Sciatic nerve (tissue), 2 donors: ENCODE data around the gene SMARCE1. TPM values are rescaled to one million over a fixed set of nuclear protein-coding genes. Genes with fewer than 3 reads are reported as not detected.

ENCODE experiments used
- ATAC-seq: fragments of 200-7000 bp; cut with Tn5 transposase; one replicate; pipeline ENCODE4 v1.9.1; 2020; ENCODE audit warnings: mild to moderate bottlenecking, moderate library complexity
- DNase-seq: peaks from one replicate; pipeline ENCODE4 v3.0.0-alpha.2; 2020; ENCODE audit warnings: low spot score
- intact Hi-C: fragments of 100-400 bp; cut with DNase I; formaldehyde crosslinking; loops from one replicate; pipeline ENCODE4 v1.14.2; 2022
- total RNA-seq: library from RNA; stranded (reverse); fragmentation: NEBNext Ultra II Directional; extraction: Animal tissue kit (Norgen Biotek cat#: 25700); gene quantifications from one replicate; pipeline ENCODE4 v1.2.1, GENCODE V29; 2021
- donor health status: DM: no; HTN: no; CAD: no.
- donor health status: DM: no; HTN: no; CAD: no.

The SMARCE1 gene
- total RNA-seq, 1 donor from 2014 or later, result 115 TPM

- peak; percentile 56 for ATAC-seq
- intact Hi-C loops, result loop anchor here (10.0 kb wide), 1 partner anchor 180 kb away; the partner anchor contains the start of gene KRT28
- DNase-seq, result no peak
Observed at GRCh38 chr17:40615068-40615840, 32.4 kb downstream of the SMARCE1 start.

GRCh38 chr17:40614431-40615067, 33.1 kb downstream of the SMARCE1 start:
- DNase-seq, result no peak
- no peak for ATAC-seq
- intact Hi-C loops, result loop anchor here (10.0 kb wide), 1 partner anchor 180 kb away; the partner anchor contains the start of gene KRT28

- ATAC-seq, result no peak
- no peak for DNase-seq
- intact Hi-C loops, result loop anchor here (10.0 kb wide), 1 partner anchor 181 kb away; the partner anchor contains the start of gene KRT28
Observed at GRCh38 chr17:40613467-40614154, 34.0 kb downstream of the SMARCE1 start.

- intact Hi-C loops, result loop anchor here (10.0 kb wide), 1 partner anchor 182 kb away; the partner anchor contains the start of gene KRT28
- ATAC-seq, result no peak
- DNase-seq, result no peak
Observed at GRCh38 chr17:40612599-40613244, 34.9 kb downstream of the SMARCE1 start.

GRCh38 chr17:40611840-40612474, 35.7 kb downstream of the SMARCE1 start:
- no peak for ATAC-seq
- DNase-seq, result no peak
- intact Hi-C loops, result loop anchor here (10.0 kb wide), 1 partner anchor 183 kb away; the partner anchor contains the start of gene KRT28

GRCh38 chr17:40610359-40610758, 37.3 kb downstream of the SMARCE1 start:
- intact Hi-C loops, result loop anchor here (10.0 kb wide), 1 partner anchor 184 kb away; the partner anchor contains the start of gene KRT28
- no peak for ATAC-seq
- DNase-seq, result no peak

- intact Hi-C loops, result no loop called here
- DNase-seq, result no peak
- no peak for ATAC-seq
Observed at GRCh38 chr17:40608061-40608581, 39.5 kb downstream of the SMARCE1 start.

GRCh38 chr17:40607641-40608040, 40.0 kb downstream of the SMARCE1 start:
- DNase-seq (no peak), ATAC-seq (no peak)
- intact Hi-C loops, result no loop called here

GRCh38 chr17:40606548-40607353, 40.9 kb downstream of the SMARCE1 start:
- DNase-seq (no peak), ATAC-seq (peak; percentile 18)

GRCh38 chr17:40605306-40605705, 42.3 kb downstream of the SMARCE1 start:
- DNase-seq, result no peak
- intact Hi-C loops, result no loop called here
- ATAC-seq, result no peak

More at GRCh38 chr17:40606548-40607353, 40.9 kb downstream of the SMARCE1 start:
- intact Hi-C loops, result no loop called here

GRCh38 chr17:40604327-40605080, 43.1 kb downstream of the SMARCE1 start:
- ATAC-seq (no peak), DNase-seq (no peak)
- intact Hi-C loops, result no loop called here

- ATAC-seq (no peak), DNase-seq (no peak)
- intact Hi-C loops, result no loop called here
Observed at GRCh38 chr17:40602445-40603443, 44.9 kb downstream of the SMARCE1 start.

- ATAC-seq (no peak), DNase-seq (no peak)
- intact Hi-C loops, result no loop called here
Observed at GRCh38 chr17:40600486-40601046, 47.1 kb downstream of the SMARCE1 start.

- intact Hi-C loops, result no loop called here
- DNase-seq (no peak), ATAC-seq (no peak)
Observed at GRCh38 chr17:40599468-40599763, 48.2 kb downstream of the SMARCE1 start.

GRCh38 chr17:40598619-40599467, 48.8 kb downstream of the SMARCE1 start:
- peak; percentile 79 for DNase-seq
- intact Hi-C loops, result no loop called here
- peak; percentile 95 for ATAC-seq
